Keratinocyte (primary cell): ENCODE measurements around the gene CBR3. TPM values are rescaled to one million over a fixed set of nuclear protein-coding genes. Genes with fewer than 3 reads are reported as not detected.

Experiments
- DNase-seq: peaks from one replicate; pipeline ENCODE4 v3.0.0-alpha.2; 2011; ENCODE audit warnings: low read depth, missing footprints, low spot score
- FAIRE-seq: peaks from 2 replicates; lab custom pipeline; 2011; peaks lifted over from hg19 to GRCh38; lab: Jason Lieb, UNC
- H2AFZ ChIP-seq: 2 replicates; pipeline ENCODE4 v1.6.0; 2012; ENCODE audit warnings: low read length, control low read depth, inconsistent platforms; ENCODE audit not compliant: control insufficient read depth
- H3K27ac ChIP-seq: 2 replicates; pipeline ENCODE4 v1.5.1; 2011; ENCODE audit warnings: low read length; ENCODE audit not compliant: control insufficient read depth, insufficient read depth
- H3K27me3 ChIP-seq: 3 replicates; pipeline ENCODE4 v1.6.0; 2011; ENCODE audit warnings: low read length; ENCODE audit not compliant: control insufficient read depth, insufficient read depth; ENCODE audit errors: extremely low read depth
- H3K36me3 ChIP-seq, 2 experiments: 2 replicates in 1 of 2; 3 replicates in 1 of 2; pipeline ENCODE4 v1.5.1; 2011; ENCODE audit warnings: low read length in 2 of 2, mild to moderate bottlenecking in 1 of 2; ENCODE audit not compliant: control insufficient read depth in 2 of 2, insufficient read depth in 2 of 2; ENCODE audit errors: extremely low read depth in 1 of 2
- H3K4me1 ChIP-seq: 3 replicates; pipeline ENCODE4 v1.5.1; 2011; ENCODE audit warnings: low read length; ENCODE audit not compliant: control insufficient read depth, insufficient read depth; ENCODE audit errors: extremely low read depth
- H3K4me2 ChIP-seq: 3 replicates; pipeline ENCODE4 v1.6.0; 2011; ENCODE audit warnings: low read depth, low read length; ENCODE audit not compliant: control insufficient read depth, insufficient read depth; ENCODE audit errors: extremely low read depth
- H3K4me3 ChIP-seq, 3 experiments: fragments of 200-600 bp in 1 of 3; sonication (generic) in 1 of 3; 2 replicates in 2 of 3; 3 replicates in 1 of 3; pipeline ENCODE4 v1.5.1; 2011 to 2016; ENCODE audit warnings: low read length in 3 of 3, mild to moderate bottlenecking in 3 of 3, control low read depth in 2 of 3, inconsistent platforms in 1 of 3, low read depth in 1 of 3, mixed read lengths in 1 of 3, mixed run types in 1 of 3, moderate library complexity in 1 of 3; ENCODE audit not compliant: control insufficient read depth in 2 of 3, insufficient read depth in 2 of 3; ENCODE audit errors: extremely low read depth in 1 of 3
- H3K79me2 ChIP-seq: 2 replicates; pipeline ENCODE4 v1.6.0; 2012; ENCODE audit warnings: low read length; ENCODE audit not compliant: control insufficient read depth, insufficient read depth
- H3K9ac ChIP-seq: 3 replicates; pipeline ENCODE4 v1.6.0; 2011; ENCODE audit warnings: low read length; ENCODE audit not compliant: control insufficient read depth, insufficient read depth; ENCODE audit errors: extremely low read depth
- H3K9me1 ChIP-seq: 3 replicates; pipeline ENCODE4 v1.6.0; 2011; ENCODE audit warnings: low read length; ENCODE audit not compliant: control insufficient read depth, insufficient read depth; ENCODE audit errors: extremely low read depth
- H3K9me3 ChIP-seq: 2 replicates; pipeline ENCODE4 v1.5.1; 2012; ENCODE audit warnings: low read depth, low read length; ENCODE audit not compliant: control insufficient read depth
- H4K20me1 ChIP-seq: 3 replicates; pipeline ENCODE4 v1.6.0; 2011; ENCODE audit warnings: low read length; ENCODE audit not compliant: control insufficient read depth, insufficient read depth; ENCODE audit errors: extremely low read depth
- EZH2 ChIP-seq: IDR thresholded peaks from one replicate; pipeline ENCODE4 v1.6.1; 2012; ENCODE audit warnings: inconsistent platforms, mild to moderate bottlenecking, low read length, moderate library complexity
- dilution Hi-C: fragments of 300-500 bp; cut with MboI; formaldehyde crosslinking; loops from one replicate; pipeline ENCODE4 v1.7.0; 2020; ENCODE audit warnings: low sequenced_read_pairs; ENCODE audit not compliant: extremely low pct_ligation_motif_present
- polyA plus RNA-seq, 5 experiments: library from polyadenylated mRNA; depleted of rRNA in 3 of 5; stranded (reverse) in 3 of 5; stranded (forward) in 1 of 5; unstranded in 1 of 5; fragments of >200 nt; gene quantifications; 1 replicate in 1 of 5; 2 replicates in 3 of 5; 3 replicates in 1 of 5; pipeline versions ENCODE4 v1.2.1 to v1.2.3, GENCODE V29; 2011 to 2012; ENCODE audit warnings: missing spikeins in 2 of 5, low read depth in 1 of 5, low replicate concordance in 1 of 5
- TF ChIP-seq, protein P1 (sequence below), 3 experiments: IDR thresholded peaks in 1 of 3; conservative IDR thresholded peaks in 1 of 3; optimal IDR thresholded peaks in 1 of 3; 2 replicates in 2 of 3; 3 replicates in 1 of 3; pipeline versions ENCODE3 to v1.5.1; 2011; ENCODE audit warnings: low read length in 3 of 3, mild to moderate bottlenecking in 3 of 3, moderate library complexity in 2 of 3, control low read depth in 1 of 3, inconsistent platforms in 1 of 3; ENCODE audit not compliant: insufficient read depth in 2 of 3; ENCODE audit errors: extremely low read depth in 1 of 3

The CBR3 gene
- polyA plus RNA-seq, 1 donor (not counting 4 experiments of a cell fraction or from before 2014, with no cell fraction given) = 1.3 TPM

DNA sequence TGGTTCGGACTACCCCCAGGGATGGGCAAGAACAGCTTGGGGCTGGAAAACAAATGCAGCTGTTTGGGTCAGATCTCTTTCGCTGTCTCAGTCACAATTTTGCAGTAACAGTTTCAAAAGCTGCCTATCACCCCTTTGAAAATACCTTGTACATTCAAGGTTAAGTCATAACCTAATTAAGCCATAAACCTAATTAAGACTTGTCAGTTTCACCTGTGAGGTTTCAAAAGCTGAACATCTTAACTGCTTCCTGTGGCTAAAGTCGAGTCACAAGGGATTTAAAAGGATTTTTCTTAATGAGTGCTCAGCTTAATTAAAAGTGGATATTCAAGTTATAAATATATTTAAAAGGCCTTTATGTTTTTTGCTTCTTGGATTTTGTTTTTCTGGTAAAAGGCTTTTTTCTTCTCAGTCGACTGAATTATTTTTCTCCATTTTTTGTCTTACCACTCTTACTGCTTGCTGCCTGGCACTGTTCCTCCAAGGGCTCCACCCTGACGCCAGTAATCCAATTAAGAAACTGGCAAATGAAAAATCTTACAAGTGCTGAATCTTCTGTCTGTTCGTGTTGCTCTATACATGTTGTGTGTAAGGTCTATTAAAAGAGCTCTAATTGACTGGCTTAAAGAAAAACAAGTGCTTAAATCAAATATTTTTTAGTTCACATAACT is 33.8 kb upstream of the CBR3 start:
- dilution Hi-C loops = no loop called here
- TF ChIP-seq, protein P1, sequence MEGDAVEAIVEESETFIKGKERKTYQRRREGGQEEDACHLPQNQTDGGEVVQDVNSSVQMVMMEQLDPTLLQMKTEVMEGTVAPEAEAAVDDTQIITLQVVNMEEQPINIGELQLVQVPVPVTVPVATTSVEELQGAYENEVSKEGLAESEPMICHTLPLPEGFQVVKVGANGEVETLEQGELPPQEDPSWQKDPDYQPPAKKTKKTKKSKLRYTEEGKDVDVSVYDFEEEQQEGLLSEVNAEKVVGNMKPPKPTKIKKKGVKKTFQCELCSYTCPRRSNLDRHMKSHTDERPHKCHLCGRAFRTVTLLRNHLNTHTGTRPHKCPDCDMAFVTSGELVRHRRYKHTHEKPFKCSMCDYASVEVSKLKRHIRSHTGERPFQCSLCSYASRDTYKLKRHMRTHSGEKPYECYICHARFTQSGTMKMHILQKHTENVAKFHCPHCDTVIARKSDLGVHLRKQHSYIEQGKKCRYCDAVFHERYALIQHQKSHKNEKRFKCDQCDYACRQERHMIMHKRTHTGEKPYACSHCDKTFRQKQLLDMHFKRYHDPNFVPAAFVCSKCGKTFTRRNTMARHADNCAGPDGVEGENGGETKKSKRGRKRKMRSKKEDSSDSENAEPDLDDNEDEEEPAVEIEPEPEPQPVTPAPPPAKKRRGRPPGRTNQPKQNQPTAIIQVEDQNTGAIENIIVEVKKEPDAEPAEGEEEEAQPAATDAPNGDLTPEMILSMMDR (optimal IDR thresholded peaks at IDR 0.05 in 1 of 3, IDR thresholded peaks at IDR 0.05 in 1 of 3, conservative IDR thresholded peaks at IDR 0.05 in 1 of 3; ENCODE audit: extremely low read depth in 1 of 3, insufficient read depth in 2 of 3, low read length in 3 of 3) = no peak
- Histone ChIP-seq H3K4me1 (peaks cover 17% of the 10 kb centered on the region), H3K27ac (no peak overlapping the region), H3K27me3 (no peaks in the 10 kb centered on the region), H2AFZ (no peak overlapping the region), H3K9ac (no peak overlapping the region), H3K9me3 (no peaks in the 10 kb centered on the region), H3K4me2 (no peak overlapping the region), H3K4me3 (no peak overlapping the region), H3K79me2 (no peaks in the 10 kb centered on the region), H3K36me3 (no peaks in the 10 kb centered on the region), H3K9me1 (no peaks in the 10 kb centered on the region), H4K20me1 (no peaks in the 10 kb centered on the region)
- DNase-seq (no peak), FAIRE-seq (no peak)

DNA sequence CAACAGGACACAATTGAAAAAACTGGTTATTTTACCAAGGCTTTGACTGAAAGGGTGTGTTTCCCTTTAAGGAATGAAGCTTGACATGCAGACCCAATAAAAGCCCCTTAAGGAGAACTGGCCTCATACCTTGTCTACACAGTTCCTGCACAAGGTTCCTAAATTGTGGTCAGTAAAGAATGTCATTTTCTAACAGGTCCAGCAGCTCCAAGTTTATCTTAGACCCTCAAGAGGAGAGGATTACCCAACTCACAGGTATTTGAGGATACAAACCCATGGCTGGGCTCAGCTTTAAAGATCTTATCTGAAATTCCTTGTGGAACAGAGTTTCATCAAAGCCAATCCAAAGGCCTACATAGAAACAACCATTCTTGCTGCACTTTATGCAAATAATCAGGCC is 31.4 kb upstream of the CBR3 start:
- FAIRE-seq (no peak), DNase-seq (no peak)
- H3K4me3 ChIP-seq = no peak overlapping the region
- H3K36me3 ChIP-seq = no peaks in the 10 kb centered on the region
- TF ChIP-seq, protein P1 (optimal IDR thresholded peaks at IDR 0.05 in 1 of 3, IDR thresholded peaks at IDR 0.05 in 1 of 3, conservative IDR thresholded peaks at IDR 0.05 in 1 of 3; ENCODE audit: extremely low read depth in 1 of 3, insufficient read depth in 2 of 3, low read length in 3 of 3) = no peak
- no peak for TF ChIP-seq EZH2
- H3K9ac ChIP-seq = no peak overlapping the region
- H3K4me2 ChIP-seq = no peak overlapping the region
- H3K9me3 ChIP-seq = no peaks in the 10 kb centered on the region
- H2AFZ ChIP-seq = no peak overlapping the region
- H3K27ac ChIP-seq = no peak overlapping the region
- H4K20me1 ChIP-seq = no peaks in the 10 kb centered on the region
- dilution Hi-C loops = no loop called here
- no peaks in the 10 kb centered on the region for H3K79me2 ChIP-seq
- no peaks in the 10 kb centered on the region for H3K9me1 ChIP-seq
- no peaks in the 10 kb centered on the region for H3K4me1 ChIP-seq
- H3K27me3 ChIP-seq = no peaks in the 10 kb centered on the region
